NCI-H774 (cell line): ENCODE measurements around the gene HYAL1.

ENCODE experiments used
- DNase-seq: peaks from one replicate; lab custom pipeline; 2025; lab: John Stamatoyannopoulos, UW

Gene HYAL1

GRCh38 chr3:50260027-50260941 lies 43.1 kb downstream of the HYAL1 start:
- peak; percentile 51 for DNase-seq

GRCh38 chr3:50259432-50260026 lies 43.8 kb downstream of the HYAL1 start:
- DNase-seq: no peak

GRCh38 chr3:50258979-50259378 lies 44.4 kb downstream of the HYAL1 start:
- DNase-seq: no peak

- no peak for DNase-seq
Measured at GRCh38 chr3:50258029-50258680, 45.2 kb downstream of the HYAL1 start.

- DNase-seq: no peak
Measured at GRCh38 chr3:50256978-50257890, 46.1 kb downstream of the HYAL1 start.

- no peak for DNase-seq
Measured at GRCh38 chr3:50255251-50255615, 48.1 kb downstream of the HYAL1 start.

- no peak for DNase-seq
Measured at GRCh38 chr3:50254577-50255250, 48.7 kb downstream of the HYAL1 start.

GRCh38 chr3:50251220-50251619 lies 52.2 kb downstream of the HYAL1 start:
- no peak for DNase-seq

GRCh38 chr3:50250514-50250913 lies 52.9 kb downstream of the HYAL1 start:
- no peak for DNase-seq
